Measurements from ENCODE around the gene PPRC1. TPM values are rescaled to one million over a fixed set of nuclear protein-coding genes. Genes with fewer than 3 reads are reported as not detected.

PPRC1 gene
- total RNA-seq, 1 donor from 2014 or later, result 11.7 TPM

GRCh38 chr10:102109166-102110116 lies 23.4 kb upstream of the PPRC1 start:
- Histone ChIP-seq H3K9me3 (ENCODE audit: low read depth) (no peaks in the 10 kb centered on the region), H3K4me1 (peaks cover 13% of the 10 kb centered on the region), H2AFZ (replicated peaks) (no peak overlapping the region), H3F3A (ENCODE audit: low read depth) (peaks cover under 1% of the 10 kb centered on the region), H3K36me3 (no peaks in the 10 kb centered on the region), H3K4me2 (no peak overlapping the region), H3K27me3 (no peaks in the 10 kb centered on the region), H3K79me2 (ENCODE audit: low read depth) (peaks cover 46% of the 10 kb centered on the region), H4K20me1 (ENCODE audit: low read depth) (peaks cover 56% of the 10 kb centered on the region), H3K4me3 (no peak overlapping the region), H3K27ac (no peak overlapping the region), H3K9ac (no peak overlapping the region)
- no peak for TF ChIP-seq EZH2 (IDR thresholded peaks at IDR 0.05)
- no peak for TF ChIP-seq EZH2phosphoT487 (IDR thresholded peaks at IDR 0.05)
- no peak for TF ChIP-seq CTCF (IDR thresholded peaks at IDR 0.05)
- DNase-seq (ENCODE audit: low spot score), result no peak
- peak overlapping the region; percentile 61 for H3K4me3 Mint-ChIP-seq
- peaks cover 28% of the 10 kb centered on the region for H3K36me3 Mint-ChIP-seq
- peaks cover 10% of the 10 kb centered on the region for H3K27me3 Mint-ChIP-seq (ENCODE audit: insufficient read depth, low read depth)
- H3K9me3 Mint-ChIP-seq, result no peaks in the 10 kb centered on the region
- no peak overlapping the region for H3K27ac Mint-ChIP-seq
- peaks cover 20% of the 10 kb centered on the region for H3K4me1 Mint-ChIP-seq

GRCh38 chr10:102111276-102111675 lies 21.6 kb upstream of the PPRC1 start:
- Mint-ChIP-seq H3K9me3 (no peaks in the 10 kb centered on the region), H3K27me3 (ENCODE audit: insufficient read depth, low read depth) (peaks cover 7% of the 10 kb centered on the region), H3K27ac (no peak overlapping the region), H3K4me1 (peaks cover 32% of the 10 kb centered on the region), H3K36me3 (peaks cover 26% of the 10 kb centered on the region), H3K4me3 (peak overlapping the region; percentile 41)
- no peak overlapping the region for H3K27ac ChIP-seq
- H3K9me3 ChIP-seq (ENCODE audit: low read depth), result no peaks in the 10 kb centered on the region
- H3F3A ChIP-seq (ENCODE audit: low read depth), result peaks cover 17% of the 10 kb centered on the region
- H3K4me1 ChIP-seq, result peaks cover 26% of the 10 kb centered on the region
- H3K9ac ChIP-seq, result no peak overlapping the region
- no peak overlapping the region for H3K4me2 ChIP-seq
- DNase-seq (ENCODE audit: low spot score), result no peak
- TF ChIP-seq CTCF (IDR thresholded peaks at IDR 0.05), result no peak
- no peak for TF ChIP-seq EZH2phosphoT487 (IDR thresholded peaks at IDR 0.05)
- no peak for TF ChIP-seq EZH2 (IDR thresholded peaks at IDR 0.05)
- no peak overlapping the region for H2AFZ ChIP-seq (replicated peaks)
- H3K36me3 ChIP-seq, result no peaks in the 10 kb centered on the region
- H3K4me3 ChIP-seq, result no peak overlapping the region
- H3K79me2 ChIP-seq (ENCODE audit: low read depth), result peaks cover 64% of the 10 kb centered on the region
- peaks cover 56% of the 10 kb centered on the region for H4K20me1 ChIP-seq (ENCODE audit: low read depth)
- no peaks in the 10 kb centered on the region for H3K27me3 ChIP-seq

GRCh38 chr10:102112210-102112817 lies 20.5 kb upstream of the PPRC1 start:
- no peak overlapping the region for H3K27ac Mint-ChIP-seq
- H3K4me2 ChIP-seq, result peak overlapping the region; percentile 100
- peak overlapping the region; percentile 95 for H3K4me3 Mint-ChIP-seq
- H2AFZ ChIP-seq (replicated peaks), result no peak overlapping the region
- peaks cover 9% of the 10 kb centered on the region for H3K27me3 Mint-ChIP-seq (ENCODE audit: insufficient read depth, low read depth)
- H3K9me3 Mint-ChIP-seq, result no peaks in the 10 kb centered on the region
- H3K27ac ChIP-seq, result peak overlapping the region; percentile 9
- no peak for TF ChIP-seq EZH2 (IDR thresholded peaks at IDR 0.05)
- TF ChIP-seq CTCF (IDR thresholded peaks at IDR 0.05), result peak; percentile 52
- H3K4me3 ChIP-seq, result peak overlapping the region; percentile 88
- peaks cover 42% of the 10 kb centered on the region for H3K4me1 Mint-ChIP-seq
- H3K9me3 ChIP-seq (ENCODE audit: low read depth), result no peaks in the 10 kb centered on the region
- H3K27me3 ChIP-seq, result no peaks in the 10 kb centered on the region
- H3K4me1 ChIP-seq, result peaks cover 37% of the 10 kb centered on the region
- peaks cover 26% of the 10 kb centered on the region for H3K36me3 Mint-ChIP-seq
- H3K9ac ChIP-seq, result no peak overlapping the region
- peaks cover 48% of the 10 kb centered on the region for H4K20me1 ChIP-seq (ENCODE audit: low read depth)
- no peaks in the 10 kb centered on the region for H3K36me3 ChIP-seq
- peaks cover 75% of the 10 kb centered on the region for H3K79me2 ChIP-seq (ENCODE audit: low read depth)
- peak; percentile 43 for DNase-seq (ENCODE audit: low spot score)
- H3F3A ChIP-seq (ENCODE audit: low read depth), result peaks cover 26% of the 10 kb centered on the region

Measured in neural progenitor cell (in vitro differentiated cells).